Prostate gland (tissue), 2 donors: ENCODE results near the gene TRIM24.

Experiments
- CTCF ChIP-seq, 4 experiments: fragments of 200-600 bp in 2 of 4; fragments of 450-650 bp in 2 of 4; sonication (generic) in 2 of 4; IDR thresholded peaks; 1 replicate in 3 of 4; 2 replicates in 1 of 4; pipeline ENCODE4 v1.5.1; 2016 to 2019; ENCODE audit warnings: antibody characterized with exemption in 4 of 4, mild to moderate bottlenecking in 2 of 4, moderate library complexity in 2 of 4
- POLR2A ChIP-seq: fragments of 450-650 bp; IDR thresholded peaks from one replicate; pipeline ENCODE4 v1.6.1; 2016; ENCODE audit warnings: antibody characterized with exemption, mild to moderate bottlenecking

- TF ChIP-seq POLR2A (no peak), CTCF (IDR thresholded peaks at IDR 0.05) (no peak)
Measured at GRCh38 chr7:138478499-138478908, 18.4 kb downstream of the TRIM24 start.
